BE2C (cell line): ENCODE data around the gene TMA7.

Source experiments
- DNase-seq: peaks from one replicate; pipeline ENCODE4 v3.0.0-alpha.2; 2020
- H3K27me3 ChIP-seq: fragments of 250-450 bp; sonication (Bioruptor Pico); 2 replicates; pipeline ENCODE4 v1.5.1; 2020; ENCODE audit warnings: mild to moderate bottlenecking
- H3K36me3 ChIP-seq: fragments of 250-450 bp; sonication (Bioruptor Pico); 2 replicates; pipeline ENCODE4 v1.5.1; 2020; ENCODE audit warnings: mild to moderate bottlenecking
- H3K4me1 ChIP-seq: fragments of 250-450 bp; sonication (Bioruptor Pico); 2 replicates; pipeline ENCODE4 v1.5.1; 2020
- H3K4me3 ChIP-seq: 2 replicates; pipeline ENCODE4 v1.5.1; 2011; ENCODE audit warnings: low read depth, low read length
- H3K9me3 ChIP-seq: fragments of 250-450 bp; sonication (Bioruptor Pico); 2 replicates; pipeline ENCODE4 v1.5.1; 2020
- TF ChIP-seq, protein P1 (sequence below): IDR thresholded peaks from 2 replicates; pipeline ENCODE4 v1.5.1; 2012; ENCODE audit warnings: mild to moderate bottlenecking, low read depth, low read length

TMA7 gene

GRCh38 chr3:48419597-48419996 lies 20.5 kb upstream of the TMA7 start:
- Histone ChIP-seq H3K27me3 (no peaks in the 10 kb centered on the region), H3K4me3 (no peak overlapping the region), H3K36me3 (no peaks in the 10 kb centered on the region), H3K9me3 (no peaks in the 10 kb centered on the region), H3K4me1 (no peaks in the 10 kb centered on the region)
- no peak for DNase-seq
- TF ChIP-seq, protein P1, sequence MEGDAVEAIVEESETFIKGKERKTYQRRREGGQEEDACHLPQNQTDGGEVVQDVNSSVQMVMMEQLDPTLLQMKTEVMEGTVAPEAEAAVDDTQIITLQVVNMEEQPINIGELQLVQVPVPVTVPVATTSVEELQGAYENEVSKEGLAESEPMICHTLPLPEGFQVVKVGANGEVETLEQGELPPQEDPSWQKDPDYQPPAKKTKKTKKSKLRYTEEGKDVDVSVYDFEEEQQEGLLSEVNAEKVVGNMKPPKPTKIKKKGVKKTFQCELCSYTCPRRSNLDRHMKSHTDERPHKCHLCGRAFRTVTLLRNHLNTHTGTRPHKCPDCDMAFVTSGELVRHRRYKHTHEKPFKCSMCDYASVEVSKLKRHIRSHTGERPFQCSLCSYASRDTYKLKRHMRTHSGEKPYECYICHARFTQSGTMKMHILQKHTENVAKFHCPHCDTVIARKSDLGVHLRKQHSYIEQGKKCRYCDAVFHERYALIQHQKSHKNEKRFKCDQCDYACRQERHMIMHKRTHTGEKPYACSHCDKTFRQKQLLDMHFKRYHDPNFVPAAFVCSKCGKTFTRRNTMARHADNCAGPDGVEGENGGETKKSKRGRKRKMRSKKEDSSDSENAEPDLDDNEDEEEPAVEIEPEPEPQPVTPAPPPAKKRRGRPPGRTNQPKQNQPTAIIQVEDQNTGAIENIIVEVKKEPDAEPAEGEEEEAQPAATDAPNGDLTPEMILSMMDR = no peak

DNA sequence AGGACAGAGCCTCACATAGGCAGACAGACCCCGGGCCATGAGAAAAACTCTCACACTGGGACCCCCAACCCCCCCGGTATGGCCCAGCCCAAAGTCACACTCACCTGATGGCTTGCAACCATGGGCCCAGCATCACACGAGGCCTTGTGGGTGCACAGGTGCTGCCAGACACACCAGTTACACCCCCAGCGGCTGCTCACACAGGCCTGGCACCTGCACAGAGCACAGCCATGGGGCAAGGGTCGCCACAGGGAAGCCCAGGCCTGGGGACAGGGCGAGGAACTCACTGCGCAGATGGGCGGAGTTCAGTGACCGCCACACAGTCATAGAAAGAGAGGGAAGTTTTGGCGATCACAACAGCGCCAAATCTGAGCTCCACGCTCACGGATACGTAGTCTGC lies 19.5 kb upstream of the TMA7 start:
- no peaks in the 10 kb centered on the region for H3K36me3 ChIP-seq
- no peaks in the 10 kb centered on the region for H3K9me3 ChIP-seq
- TF ChIP-seq, protein P1 = no peak
- H3K27me3 ChIP-seq = no peaks in the 10 kb centered on the region
- no peaks in the 10 kb centered on the region for H3K4me1 ChIP-seq
- H3K4me3 ChIP-seq = no peak overlapping the region
- DNase-seq = no peak

DNA sequence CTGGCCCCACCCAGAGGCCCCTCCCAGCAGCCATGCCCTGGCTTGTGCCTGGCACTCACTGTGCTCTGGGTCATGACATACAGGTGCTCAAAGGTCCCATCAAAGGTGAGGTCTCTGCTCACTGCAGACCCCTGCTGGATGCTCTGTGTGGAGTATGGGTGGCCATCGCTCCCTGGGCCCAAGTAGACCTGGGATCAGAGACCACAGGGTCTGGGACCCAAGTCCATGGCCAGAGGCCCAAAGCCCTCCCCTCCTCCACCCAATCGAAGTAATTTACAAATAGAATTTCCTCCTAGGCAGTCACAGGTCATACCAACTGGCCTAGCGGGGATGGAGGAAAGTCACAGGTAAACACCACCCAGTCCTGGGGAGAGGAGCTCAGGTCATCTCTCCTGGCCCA lies 17.8 kb upstream of the TMA7 start:
- H3K9me3 ChIP-seq = no peaks in the 10 kb centered on the region
- no peaks in the 10 kb centered on the region for H3K4me1 ChIP-seq
- no peaks in the 10 kb centered on the region for H3K27me3 ChIP-seq
- no peak overlapping the region for H3K4me3 ChIP-seq
- H3K36me3 ChIP-seq = no peaks in the 10 kb centered on the region
- TF ChIP-seq, protein P1 = 0 out of 2 replicates have a peak, but pooled peaks have one; percentile 3
- DNase-seq = no peak

DNA sequence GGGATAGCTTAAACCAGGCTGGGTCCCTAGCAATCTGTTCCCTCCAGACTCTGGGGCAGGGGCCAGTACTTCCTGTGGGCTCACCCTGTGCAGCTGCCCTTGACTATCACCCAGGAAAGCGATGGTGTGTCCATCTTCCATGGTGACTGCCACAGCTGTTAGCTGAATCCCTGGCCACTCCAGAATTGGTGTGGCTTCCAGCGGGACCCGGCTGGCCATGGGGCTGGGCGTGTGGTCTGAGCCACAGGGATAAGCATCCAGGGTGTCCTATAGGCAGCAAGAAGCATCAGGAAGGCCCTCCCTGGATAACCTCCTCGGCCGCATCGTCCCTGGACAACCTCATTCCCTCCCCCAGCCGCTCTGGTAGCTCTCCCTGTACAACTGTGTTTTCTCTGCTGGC lies 17.4 kb upstream of the TMA7 start:
- no peaks in the 10 kb centered on the region for H3K36me3 ChIP-seq
- no peak for DNase-seq
- H3K27me3 ChIP-seq = no peaks in the 10 kb centered on the region
- H3K4me3 ChIP-seq = no peak overlapping the region
- no peaks in the 10 kb centered on the region for H3K9me3 ChIP-seq
- TF ChIP-seq, protein P1 = no peak
- H3K4me1 ChIP-seq = no peaks in the 10 kb centered on the region

DNA sequence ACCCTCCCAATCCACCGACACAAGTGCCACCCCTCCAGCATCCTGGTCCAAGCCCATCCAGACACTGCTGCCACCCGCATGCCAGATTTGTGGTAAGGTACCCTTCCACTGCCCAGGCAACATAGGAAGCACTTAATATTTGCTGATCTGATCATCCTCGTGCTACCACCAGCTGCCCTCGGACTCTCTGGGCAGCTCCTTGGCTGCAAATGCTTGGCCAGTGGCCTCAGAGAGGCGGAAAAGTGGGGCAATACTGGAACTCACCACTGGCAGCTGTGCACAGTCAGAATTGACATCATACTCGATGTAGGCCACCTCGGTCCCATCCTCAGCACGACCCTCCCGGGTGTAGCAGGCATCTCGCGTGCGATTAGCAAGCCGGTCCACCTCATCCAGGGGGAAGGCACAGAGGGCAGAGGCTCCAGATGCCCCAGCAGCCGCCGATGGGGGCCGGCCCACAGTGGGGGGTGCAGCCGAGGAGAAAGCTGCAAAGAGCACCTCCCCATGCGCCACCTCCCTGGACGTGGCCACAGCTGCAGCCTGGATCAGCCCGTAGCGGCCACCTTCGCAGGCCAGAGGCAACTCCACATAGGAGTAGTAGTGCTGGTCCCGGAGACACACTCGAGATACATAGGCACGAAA lies 16.7 kb upstream of the TMA7 start:
- no peaks in the 10 kb centered on the region for H3K9me3 ChIP-seq
- TF ChIP-seq, protein P1 = no peak
- no peak overlapping the region for H3K4me3 ChIP-seq
- no peaks in the 10 kb centered on the region for H3K27me3 ChIP-seq
- DNase-seq = no peak
- H3K36me3 ChIP-seq = no peaks in the 10 kb centered on the region
- no peaks in the 10 kb centered on the region; the same call in 1 of the 2 replicates for H3K4me1 ChIP-seq

- Histone ChIP-seq H3K27me3 (no peaks in the 10 kb centered on the region), H3K9me3 (no peaks in the 10 kb centered on the region), H3K4me1 (no peaks in the 10 kb centered on the region; the same call in 1 of the 2 replicates), H3K36me3 (no peaks in the 10 kb centered on the region), H3K4me3 (no peak overlapping the region)
- TF ChIP-seq, protein P1 = no peak
- no peak for DNase-seq
Measured at GRCh38 chr3:48423883-48424695, 16.0 kb upstream of the TMA7 start.
